Esophagus squamous epithelium (tissue), 5 donors: ENCODE data around the gene ITGA7. TPM values are rescaled to one million over a fixed set of nuclear protein-coding genes. Genes with fewer than 3 reads are reported as not detected.

Experiments
- DNase-seq: peaks from one replicate; lab custom pipeline; 2025; lab: John Stamatoyannopoulos, UW
- H3K27ac ChIP-seq, 4 donors: fragments of 200-600 bp; sonication (generic); one replicate each; pipeline ENCODE4 v1.5.1; 2016 to 2019; ENCODE audit warnings: mild to moderate bottlenecking in 1 of 4
- H3K27me3 ChIP-seq, 4 donors: fragments of 200-600 bp; sonication (generic); 1 replicate in 3 of 4; 2 replicates in 1 of 4; pipeline versions ENCODE4 v1.5.1 to v1.6.0; 2017 to 2021; ENCODE audit warnings: antibody characterized with exemption in 1 of 4
- H3K36me3 ChIP-seq, 3 donors: fragments of 200-600 bp; sonication (generic); one replicate each; pipeline ENCODE4 v1.5.1; 2016 to 2019
- H3K4me1 ChIP-seq, 3 donors: fragments of 200-600 bp; sonication (generic); one replicate each; pipeline ENCODE4 v1.5.1; 2017 to 2019
- H3K4me3 ChIP-seq, 4 donors: fragments of 200-600 bp; sonication (generic); 1 replicate in 3 of 4; 2 replicates in 1 of 4; pipeline ENCODE4 v1.5.1; 2016 to 2019; ENCODE audit warnings: mild to moderate bottlenecking in 2 of 4, moderate library complexity in 1 of 4
- H3K9me3 ChIP-seq, 3 donors: fragments of 200-600 bp; sonication (generic); one replicate each; pipeline ENCODE4 v1.5.1; 2016 to 2019
- CTCF ChIP-seq, 6 experiments: fragments of 450-650 bp in 4 of 6; fragments of 200-600 bp in 2 of 6; sonication (generic) in 2 of 6; IDR thresholded peaks; one replicate each; pipeline ENCODE4 v1.5.1; 2016 to 2019; ENCODE audit warnings: antibody characterized with exemption in 6 of 6, mild to moderate bottlenecking in 4 of 6, moderate library complexity in 4 of 6
- POLR2A ChIP-seq, 4 donors: fragments of 450-650 bp; IDR thresholded peaks; one replicate each; pipeline ENCODE4 v1.6.1; 2017; ENCODE audit warnings: antibody characterized with exemption in 4 of 4, mild to moderate bottlenecking in 4 of 4, moderate library complexity in 3 of 4
- WGBS, 2 donors: methylation state at CpG; one replicate each; pipeline ENCODE4 v1.1.5; 2018; 5-methylcytosine and 5-hydroxymethylcytosine counted together
- intact Hi-C: fragments of 100-400 bp; cut with DNase I; formaldehyde crosslinking; loops from one replicate; pipeline ENCODE4 v1.15.0; 2022
- small RNA-seq, 4 donors: library from RNA; depleted of rRNA; stranded (forward); fragments of <200 nt; gene quantifications; one replicate each; pipeline ENCODE3, GENCODE V24; 2016
- total RNA-seq, 4 donors: library from RNA; depleted of rRNA; stranded (reverse); fragments of >200 nt; gene quantifications; one replicate each; pipeline ENCODE4 v1.1.0, GENCODE V29; 2016
- donor health status: DM: yes; HTN: yes; CAD: no.

Gene ITGA7
- total RNA-seq, 4 donors from 2014 or later, result 1.1 to 26.3 (median 10.5) TPM

DNA sequence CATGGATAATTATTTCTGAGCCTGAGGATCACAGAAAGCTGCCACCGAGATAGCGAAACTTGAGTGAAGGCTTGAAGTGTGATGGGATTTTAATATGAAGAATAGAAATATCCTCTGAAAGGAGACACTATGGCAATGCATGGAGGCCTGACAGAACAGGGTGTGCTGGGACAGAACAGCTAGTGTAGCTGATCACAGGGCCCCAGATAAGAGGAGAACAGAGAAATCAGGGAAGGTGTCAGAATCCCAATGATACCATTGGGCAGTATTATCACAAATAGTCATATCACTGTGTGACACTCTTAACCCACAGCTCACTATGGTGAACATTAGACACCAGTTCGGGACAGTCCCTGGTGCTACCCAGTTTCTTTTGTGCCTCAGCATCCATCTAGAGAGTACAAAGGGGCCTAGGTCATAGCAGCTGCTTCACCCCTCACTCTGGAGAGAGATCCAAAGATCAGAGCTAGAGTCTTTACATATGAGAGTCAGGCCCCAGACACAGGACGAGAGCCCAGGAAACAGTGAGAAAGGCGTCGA is 71.5 kb downstream of the ITGA7 start:
- H3K27ac ChIP-seq, result no peak overlapping the region
- intact Hi-C loops, result no loop called here
- H3K4me3 ChIP-seq, result no peak overlapping the region
- 84 to 94% methylated on average over 6 of the region's 6 CpGs for WGBS, 2 donors
- no peaks in the 10 kb centered on the region for H3K9me3 ChIP-seq
- DNase-seq, result no peak
- no peaks in the 10 kb centered on the region for H3K36me3 ChIP-seq
- TF ChIP-seq POLR2A (IDR thresholded peaks at IDR 0.05), result no peak
- TF ChIP-seq CTCF (IDR thresholded peaks at IDR 0.05), result no peak
- peaks cover 0 to 7% (median 0%) of the 10 kb centered on the region in 4 donors for H3K27me3 ChIP-seq
- H3K4me1 ChIP-seq, result no peaks in the 10 kb centered on the region

Small RNAs within 50 kb of the gene (small RNA-seq; reads per million reads assigned to genes)
- gene AC009779.1, result 0 reads per million in 4 donors
- 0 reads per million in 4 donors for gene AC009779.5
- gene RF00017, result 0 reads per million in 4 donors

Other genes starting within 250 kb of the ITGA7 start
- gene OR6C70, start 237.8 kb downstream of the ITGA7 start, total RNA-seq, result not detected
- gene OR6C68, start 215.5 kb downstream of the ITGA7 start, total RNA-seq, result not detected
- not detected for gene OR6C4, start 158.3 kb downstream of the ITGA7 start, total RNA-seq
- not detected for gene OR2AP1, start 135.4 kb downstream of the ITGA7 start, total RNA-seq
- gene OR10P1, start 71.0 kb downstream of the ITGA7 start, total RNA-seq, result not detected
- gene BLOC1S1, start 8.1 kb upstream of the ITGA7 start, total RNA-seq, result 100 to 1,000 TPM; 117 to 211 (median 178) TPM
- 10 to 100 TPM in 1 of 4 donors, 1 to 10 TPM in 3; 1.3 to 13.5 (median 4.1) TPM for gene RDH5, start 12.5 kb upstream of the ITGA7 start, total RNA-seq
- gene CD63, start 21.1 kb upstream of the ITGA7 start, total RNA-seq, result 100 to 1,000 TPM; 144 to 349 (median 264) TPM
- 1 to 10 TPM in 3 of 4 donors, under 1 TPM in 1; 0.19 to 1.9 (median 1.5) TPM for gene GDF11, start 35.2 kb upstream of the ITGA7 start, total RNA-seq
- gene SARNP, start 109.8 kb upstream of the ITGA7 start, total RNA-seq, result 10 to 100 TPM; 22.6 to 60.1 (median 53.7) TPM
- gene ORMDL2, start 110.1 kb upstream of the ITGA7 start, total RNA-seq, result 10 to 100 TPM; 29.9 to 31.9 (median 31.1) TPM
- 10 to 100 TPM; 15.3 to 30.2 (median 19.9) TPM for gene DNAJC14, start 121.7 kb upstream of the ITGA7 start, total RNA-seq
- 1 to 10 TPM; 1.5 to 3.1 (median 1.8) TPM for gene MMP19, start 135.0 kb upstream of the ITGA7 start, total RNA-seq
- 100 to 1,000 TPM in 1 of 4 donors, 10 to 100 TPM in 3; 60.7 to 107 (median 85.0) TPM for gene PYM1, start 220.0 kb upstream of the ITGA7 start, total RNA-seq
- gene DGKA, start 223.3 kb upstream of the ITGA7 start, total RNA-seq, result 100 to 1,000 TPM in 3 of 4 donors, 10 to 100 TPM in 1; 95.7 to 209 (median 159) TPM